Measurements from ENCODE around the gene IGFBP6.

IGFBP6 gene

GRCh38 chr12:53055471-53056266 is 41.8 kb upstream of the IGFBP6 start:
- no peak overlapping the region for H3K4me3 ChIP-seq (replicated peaks; ENCODE audit: low read depth, low read length)
- no peak for TF ChIP-seq CTCF (IDR thresholded peaks at IDR 0.05; ENCODE audit: low read depth, low read length, missing control alignments)
- no peak for DNase-seq (ENCODE audit: extremely low read depth, low read depth)

GRCh38 chr12:53056296-53056695 is 41.2 kb upstream of the IGFBP6 start:
- TF ChIP-seq CTCF (IDR thresholded peaks at IDR 0.05; ENCODE audit: low read depth, low read length, missing control alignments), result no peak
- DNase-seq (ENCODE audit: extremely low read depth, low read depth), result no peak
- H3K4me3 ChIP-seq (replicated peaks; ENCODE audit: low read depth, low read length), result no peak overlapping the region

GRCh38 chr12:53056901-53057300 is 40.6 kb upstream of the IGFBP6 start:
- no peak overlapping the region for H3K4me3 ChIP-seq (replicated peaks; ENCODE audit: low read depth, low read length)
- no peak for TF ChIP-seq CTCF (IDR thresholded peaks at IDR 0.05; ENCODE audit: low read depth, low read length, missing control alignments)
- DNase-seq (ENCODE audit: extremely low read depth, low read depth), result no peak

GRCh38 chr12:53057816-53058500 is 39.5 kb upstream of the IGFBP6 start:
- no peak for DNase-seq (ENCODE audit: extremely low read depth, low read depth)
- H3K4me3 ChIP-seq (replicated peaks; ENCODE audit: low read depth, low read length), result no peak overlapping the region
- no peak for TF ChIP-seq CTCF (IDR thresholded peaks at IDR 0.05; ENCODE audit: low read depth, low read length, missing control alignments)

GRCh38 chr12:53058674-53059433 is 38.6 kb upstream of the IGFBP6 start:
- H3K4me3 ChIP-seq (replicated peaks; ENCODE audit: low read depth, low read length), result no peak overlapping the region
- no peak for DNase-seq (ENCODE audit: extremely low read depth, low read depth)
- TF ChIP-seq CTCF (IDR thresholded peaks at IDR 0.05; ENCODE audit: low read depth, low read length, missing control alignments), result no peak

GRCh38 chr12:53059434-53060063 is 37.9 kb upstream of the IGFBP6 start:
- no peak overlapping the region for H3K4me3 ChIP-seq (replicated peaks; ENCODE audit: low read depth, low read length)
- no peak for DNase-seq (ENCODE audit: extremely low read depth, low read depth)
- TF ChIP-seq CTCF (IDR thresholded peaks at IDR 0.05; ENCODE audit: low read depth, low read length, missing control alignments), result no peak

All from HFF-Myc (cell line).